Neural cell (in vitro differentiated cells): ENCODE measurements around the gene KLHDC2.

ENCODE experiments used
- MXI1 ChIP-seq: fragments of 450-650 bp; conservative IDR thresholded peaks from 2 replicates; pipeline ENCODE4 v1.6.1; 2014; ENCODE audit warnings: antibody characterized with exemption, mild to moderate bottlenecking; ENCODE audit not compliant: poor library complexity, severe bottlenecking
- RAD21 ChIP-seq: fragments of 450-650 bp; conservative IDR thresholded peaks from 2 replicates; pipeline ENCODE4 v1.6.1; 2014; ENCODE audit warnings: antibody characterized with exemption, mild to moderate bottlenecking, moderate library complexity
- SMC3 ChIP-seq: fragments of 450-650 bp; conservative IDR thresholded peaks from 2 replicates; pipeline ENCODE4 v1.6.1; 2014; ENCODE audit warnings: antibody characterized with exemption, mild to moderate bottlenecking, moderate library complexity; ENCODE audit not compliant: poor library complexity
- TF ChIP-seq, protein P1 (sequence below): fragments of 450-650 bp; IDR thresholded peaks from 2 replicates; pipeline ENCODE4 v1.5.1; 2014; ENCODE audit warnings: antibody characterized with exemption, mild to moderate bottlenecking, moderate library complexity; ENCODE audit not compliant: poor library complexity, severe bottlenecking
- TF ChIP-seq, protein P2 (sequence below): IDR thresholded peaks from 2 replicates; pipeline ENCODE4 v1.6.1; 2012; ENCODE audit warnings: borderline replicate concordance

DNA sequence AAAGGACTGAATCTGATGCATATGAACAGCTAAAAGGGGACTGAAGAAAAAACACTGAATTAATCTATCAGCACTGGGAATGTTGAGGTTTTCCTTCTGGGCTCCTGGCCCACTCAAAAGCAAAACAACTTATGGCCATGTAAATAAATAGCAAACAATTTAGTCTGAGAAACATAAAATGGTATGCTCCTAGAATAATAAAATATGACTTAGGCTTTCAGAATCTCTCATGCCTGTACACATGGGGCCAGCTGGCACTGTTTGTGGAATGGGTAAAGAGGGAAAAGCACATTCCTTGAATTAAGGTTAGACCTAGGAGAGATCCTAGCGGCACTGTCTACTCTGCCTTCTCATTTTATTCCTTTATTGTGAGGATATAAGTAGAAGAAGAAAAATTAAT, 6.2 kb downstream of the KLHDC2 start:
- TF ChIP-seq RAD21 (no peak), SMC3 (no peak), MXI1 (no peak)
- TF ChIP-seq, protein P1, sequence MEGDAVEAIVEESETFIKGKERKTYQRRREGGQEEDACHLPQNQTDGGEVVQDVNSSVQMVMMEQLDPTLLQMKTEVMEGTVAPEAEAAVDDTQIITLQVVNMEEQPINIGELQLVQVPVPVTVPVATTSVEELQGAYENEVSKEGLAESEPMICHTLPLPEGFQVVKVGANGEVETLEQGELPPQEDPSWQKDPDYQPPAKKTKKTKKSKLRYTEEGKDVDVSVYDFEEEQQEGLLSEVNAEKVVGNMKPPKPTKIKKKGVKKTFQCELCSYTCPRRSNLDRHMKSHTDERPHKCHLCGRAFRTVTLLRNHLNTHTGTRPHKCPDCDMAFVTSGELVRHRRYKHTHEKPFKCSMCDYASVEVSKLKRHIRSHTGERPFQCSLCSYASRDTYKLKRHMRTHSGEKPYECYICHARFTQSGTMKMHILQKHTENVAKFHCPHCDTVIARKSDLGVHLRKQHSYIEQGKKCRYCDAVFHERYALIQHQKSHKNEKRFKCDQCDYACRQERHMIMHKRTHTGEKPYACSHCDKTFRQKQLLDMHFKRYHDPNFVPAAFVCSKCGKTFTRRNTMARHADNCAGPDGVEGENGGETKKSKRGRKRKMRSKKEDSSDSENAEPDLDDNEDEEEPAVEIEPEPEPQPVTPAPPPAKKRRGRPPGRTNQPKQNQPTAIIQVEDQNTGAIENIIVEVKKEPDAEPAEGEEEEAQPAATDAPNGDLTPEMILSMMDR, result no peak
- TF ChIP-seq, protein P2, sequence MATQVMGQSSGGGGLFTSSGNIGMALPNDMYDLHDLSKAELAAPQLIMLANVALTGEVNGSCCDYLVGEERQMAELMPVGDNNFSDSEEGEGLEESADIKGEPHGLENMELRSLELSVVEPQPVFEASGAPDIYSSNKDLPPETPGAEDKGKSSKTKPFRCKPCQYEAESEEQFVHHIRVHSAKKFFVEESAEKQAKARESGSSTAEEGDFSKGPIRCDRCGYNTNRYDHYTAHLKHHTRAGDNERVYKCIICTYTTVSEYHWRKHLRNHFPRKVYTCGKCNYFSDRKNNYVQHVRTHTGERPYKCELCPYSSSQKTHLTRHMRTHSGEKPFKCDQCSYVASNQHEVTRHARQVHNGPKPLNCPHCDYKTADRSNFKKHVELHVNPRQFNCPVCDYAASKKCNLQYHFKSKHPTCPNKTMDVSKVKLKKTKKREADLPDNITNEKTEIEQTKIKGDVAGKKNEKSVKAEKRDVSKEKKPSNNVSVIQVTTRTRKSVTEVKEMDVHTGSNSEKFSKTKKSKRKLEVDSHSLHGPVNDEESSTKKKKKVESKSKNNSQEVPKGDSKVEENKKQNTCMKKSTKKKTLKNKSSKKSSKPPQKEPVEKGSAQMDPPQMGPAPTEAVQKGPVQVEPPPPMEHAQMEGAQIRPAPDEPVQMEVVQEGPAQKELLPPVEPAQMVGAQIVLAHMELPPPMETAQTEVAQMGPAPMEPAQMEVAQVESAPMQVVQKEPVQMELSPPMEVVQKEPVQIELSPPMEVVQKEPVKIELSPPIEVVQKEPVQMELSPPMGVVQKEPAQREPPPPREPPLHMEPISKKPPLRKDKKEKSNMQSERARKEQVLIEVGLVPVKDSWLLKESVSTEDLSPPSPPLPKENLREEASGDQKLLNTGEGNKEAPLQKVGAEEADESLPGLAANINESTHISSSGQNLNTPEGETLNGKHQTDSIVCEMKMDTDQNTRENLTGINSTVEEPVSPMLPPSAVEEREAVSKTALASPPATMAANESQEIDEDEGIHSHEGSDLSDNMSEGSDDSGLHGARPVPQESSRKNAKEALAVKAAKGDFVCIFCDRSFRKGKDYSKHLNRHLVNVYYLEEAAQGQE, result no peak
